Astrocyte (in vitro differentiated cells and primary cell): ENCODE results near the gene HMGXB3. TPM values are rescaled to one million over a fixed set of nuclear protein-coding genes. Genes with fewer than 3 reads are reported as not detected.
"Not testable (repeated sequence)": the region's sequence is repeated elsewhere in the genome, so short reads cannot be mapped to it uniquely, and the experiment has no call there.

Experiments
- DNase-seq: peaks from one replicate; pipeline ENCODE4 v3.0.0-alpha.2; 2010; ENCODE audit warnings: low read depth
- FAIRE-seq: peaks from 2 replicates; lab custom pipeline; 2011; peaks lifted over from hg19 to GRCh38; lab: Jason Lieb, UNC
- H2AFZ ChIP-seq: 2 replicates; pipeline ENCODE4 v1.6.0; 2012; ENCODE audit warnings: low read depth, low read length, inconsistent platforms
- H3K27ac ChIP-seq: 2 replicates; pipeline ENCODE4 v1.5.1; 2011; ENCODE audit warnings: low read depth, low read length, inconsistent platforms
- H3K27me3 ChIP-seq: 2 replicates; pipeline ENCODE4 v1.6.0; 2011; ENCODE audit warnings: low read length, inconsistent platforms; ENCODE audit not compliant: insufficient read depth
- H3K36me3 ChIP-seq: 2 replicates; pipeline ENCODE4 v1.5.1; 2011; ENCODE audit warnings: low read length, inconsistent platforms; ENCODE audit not compliant: insufficient read depth
- H3K4me1 ChIP-seq: 2 replicates; pipeline ENCODE4 v1.5.1; 2011; ENCODE audit warnings: low read length, inconsistent platforms; ENCODE audit not compliant: insufficient read depth
- H3K4me2 ChIP-seq: 2 replicates; pipeline ENCODE4 v1.6.0; 2012; ENCODE audit warnings: low read length, inconsistent platforms
- H3K4me3 ChIP-seq: 2 replicates; pipeline ENCODE4 v1.5.1; 2011; ENCODE audit warnings: low read depth, mild to moderate bottlenecking, low read length, inconsistent platforms; ENCODE audit not compliant: insufficient read depth
- H3K79me2 ChIP-seq: 2 replicates; pipeline ENCODE4 v1.6.0; 2012; ENCODE audit warnings: mild to moderate bottlenecking, low read length, inconsistent platforms; ENCODE audit not compliant: insufficient read depth
- H3K9ac ChIP-seq: 2 replicates; pipeline ENCODE4 v1.6.0; 2012; ENCODE audit warnings: mild to moderate bottlenecking, low read length, inconsistent platforms
- H3K9me3 ChIP-seq: 2 replicates; pipeline ENCODE4 v1.5.1; 2012; ENCODE audit warnings: low read depth, mild to moderate bottlenecking, low read length, inconsistent platforms; ENCODE audit not compliant: insufficient read depth
- H4K20me1 ChIP-seq: 2 replicates; pipeline ENCODE4 v1.6.0; 2012; ENCODE audit warnings: low read length, inconsistent platforms; ENCODE audit not compliant: insufficient read depth
- H3K27ac Mint-ChIP-seq: one replicate; pipeline ENCODE4 v1.8.0; 2021; ENCODE audit warnings: mild to moderate bottlenecking, mixed read lengths; ENCODE audit not compliant: unreplicated experiment
- H3K27me3 Mint-ChIP-seq: one replicate; pipeline ENCODE4 v1.8.0; 2021; ENCODE audit warnings: low read depth, mixed read lengths; ENCODE audit not compliant: unreplicated experiment
- H3K36me3 Mint-ChIP-seq: one replicate; pipeline ENCODE4 v1.8.0; 2021; ENCODE audit warnings: low read depth, mixed read lengths; ENCODE audit not compliant: unreplicated experiment
- H3K4me1 Mint-ChIP-seq: one replicate; pipeline ENCODE4 v1.8.0; 2021; ENCODE audit warnings: low read depth, mixed read lengths; ENCODE audit not compliant: unreplicated experiment
- H3K4me3 Mint-ChIP-seq: one replicate; pipeline ENCODE4 v1.8.0; 2021; ENCODE audit warnings: mild to moderate bottlenecking, moderate library complexity, mixed read lengths; ENCODE audit not compliant: unreplicated experiment
- H3K9me3 Mint-ChIP-seq: one replicate; pipeline ENCODE4 v1.8.0; 2021; ENCODE audit warnings: mild to moderate bottlenecking, mixed read lengths; ENCODE audit not compliant: unreplicated experiment
- CTCF ChIP-seq: IDR thresholded peaks from 2 replicates; pipeline ENCODE4 v1.5.1; 2011; ENCODE audit warnings: low read depth, mild to moderate bottlenecking, inconsistent platforms, low read length, moderate library complexity; ENCODE audit not compliant: insufficient read depth
- EZH2 ChIP-seq: IDR thresholded peaks from 2 replicates; pipeline ENCODE4 v1.6.1; 2012; ENCODE audit warnings: mild to moderate bottlenecking, low read length, inconsistent platforms; ENCODE audit not compliant: insufficient read depth
- total RNA-seq: library from RNA; stranded (reverse); gene quantifications from 2 replicates; pipeline ENCODE4 v1.2.1, GENCODE V29; 2021

HMGXB3 gene
- total RNA-seq, 1 donor from 2014 or later: 58.1 TPM

DNA sequence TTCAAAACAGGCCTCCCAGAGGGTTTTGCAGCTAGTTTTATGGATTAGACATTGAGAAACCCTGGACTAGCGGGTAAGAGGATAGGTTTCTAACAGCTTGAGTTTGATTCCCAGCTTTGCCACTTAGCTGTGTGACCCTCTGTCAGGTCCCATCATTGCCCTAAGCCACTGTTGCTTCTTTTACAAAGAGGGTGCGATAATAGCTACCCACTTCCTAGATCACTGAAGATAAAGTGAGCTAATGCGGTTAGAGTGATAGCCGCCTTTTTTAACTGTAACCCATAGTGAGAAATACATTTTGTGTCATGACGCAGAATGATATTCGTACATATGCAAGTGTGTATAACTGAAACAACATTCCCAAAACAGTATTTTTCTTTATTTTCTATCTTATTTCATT, 45.5 kb downstream of the HMGXB3 start:
- TF ChIP-seq CTCF (no peak), EZH2 (no peak)
- H3K27me3 ChIP-seq: no peaks in the 10 kb centered on the region
- Mint-ChIP-seq H3K36me3 (peaks cover 46% of the 10 kb centered on the region), H3K9me3 (no peaks in the 10 kb centered on the region), H3K27me3 (no peaks in the 10 kb centered on the region), H3K27ac (peak overlapping the region; percentile 15), H3K4me3 (no peak overlapping the region), H3K4me1 (peaks cover 41% of the 10 kb centered on the region)
- H3K36me3 ChIP-seq: peaks cover 74% of the 10 kb centered on the region
- H3K9ac ChIP-seq: no peak overlapping the region
- no peaks in the 10 kb centered on the region for H3K9me3 ChIP-seq
- DNase-seq (no peak), FAIRE-seq (no peak)
- no peak overlapping the region for H3K4me2 ChIP-seq
- H3K79me2 ChIP-seq: peaks cover 13% of the 10 kb centered on the region
- H3K4me1 ChIP-seq: peaks cover 39% of the 10 kb centered on the region
- no peak overlapping the region for H2AFZ ChIP-seq
- no peak overlapping the region for H3K4me3 ChIP-seq
- no peak overlapping the region for H3K27ac ChIP-seq
- H4K20me1 ChIP-seq: no peaks in the 10 kb centered on the region

DNA sequence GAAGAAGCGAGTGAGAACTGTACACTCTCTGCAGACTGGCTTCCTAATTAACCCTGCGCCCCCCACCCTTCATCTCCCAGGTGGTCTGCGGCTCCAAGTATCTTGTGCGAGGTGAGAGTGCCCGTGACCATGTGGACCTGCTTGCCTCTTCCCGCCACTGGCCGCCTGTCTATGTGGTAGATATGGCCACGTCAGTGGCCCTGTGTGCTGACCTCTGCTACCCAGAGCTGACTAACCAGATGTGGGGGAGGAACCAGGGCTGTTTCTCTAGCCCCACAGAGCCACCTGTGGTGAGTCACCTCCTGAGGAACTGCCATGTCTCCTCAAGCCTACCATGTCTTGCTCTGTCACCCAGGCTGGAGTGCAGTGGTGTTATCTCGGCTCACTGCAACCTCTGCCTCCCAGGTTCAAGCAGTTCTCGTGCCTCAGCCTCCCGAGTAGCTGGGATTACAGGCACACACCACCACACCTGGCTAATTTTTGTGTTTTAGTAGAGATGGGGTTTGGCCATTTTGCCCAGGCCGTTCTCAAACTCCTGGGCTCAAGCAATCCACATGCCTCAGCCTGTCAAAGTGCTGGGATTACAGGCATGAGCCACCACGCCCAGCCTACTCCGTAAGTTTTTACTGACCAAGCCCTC, 49.8 kb downstream of the HMGXB3 start:
- Histone ChIP-seq H3K4me2 (peak overlapping the region; percentile 14), H3K36me3 (peaks cover 60% of the 10 kb centered on the region), H3K27ac (peak overlapping the region; percentile 60), H3K4me1 (peaks cover 35% of the 10 kb centered on the region), H3K9ac (peak overlapping the region; percentile 33)
- DNase-seq: peak; percentile 75
- Mint-ChIP-seq H3K4me1 (peaks cover 32% of the 10 kb centered on the region), H3K36me3 (peaks cover 54% of the 10 kb centered on the region)
- H2AFZ ChIP-seq, H3K79me2 ChIP-seq, H4K20me1 ChIP-seq, H3K27ac Mint-ChIP-seq, FAIRE-seq, H3K9me3 Mint-ChIP-seq, H3K4me3 Mint-ChIP-seq, H3K9me3 ChIP-seq, H3K27me3 Mint-ChIP-seq, H3K27me3 ChIP-seq, H3K4me3 ChIP-seq: not testable (repeated sequence)

DNA sequence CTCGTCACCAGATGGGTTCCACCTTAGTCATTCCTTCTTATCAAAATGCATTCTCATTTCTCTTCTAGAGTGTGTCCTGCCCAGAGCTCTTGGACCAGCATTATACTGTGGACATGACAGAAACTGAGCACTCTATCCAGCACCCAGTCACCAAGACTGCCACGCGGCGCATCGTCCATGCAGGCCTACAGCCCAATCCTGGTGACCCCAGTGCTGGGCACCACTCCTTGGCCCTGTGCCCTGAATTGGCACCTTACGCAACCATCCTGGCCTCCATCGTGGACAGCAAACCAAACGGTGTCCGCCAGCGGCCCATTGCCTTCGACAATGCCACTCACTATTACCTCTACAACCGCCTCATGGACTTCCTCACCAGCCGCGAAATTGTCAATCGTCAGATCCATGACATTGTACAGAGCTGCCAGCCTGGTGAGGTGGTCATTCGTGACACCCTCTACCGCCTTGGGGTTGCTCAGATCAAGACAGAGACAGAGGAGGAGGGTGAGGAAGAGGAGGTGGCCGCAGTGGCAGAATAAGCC, 51.2 kb downstream of the HMGXB3 start:
- Mint-ChIP-seq H3K4me1 (peaks cover 28% of the 10 kb centered on the region), H3K36me3 (peaks cover 57% of the 10 kb centered on the region), H3K27me3 (no peaks in the 10 kb centered on the region), H3K27ac (peak overlapping the region; percentile 84), H3K9me3 (no peaks in the 10 kb centered on the region), H3K4me3 (no peak overlapping the region)
- H3K4me3 ChIP-seq: no peak overlapping the region
- no peak overlapping the region for H3K4me2 ChIP-seq
- TF ChIP-seq CTCF (no peak), EZH2 (no peak)
- H4K20me1 ChIP-seq: no peaks in the 10 kb centered on the region
- H3K9me3 ChIP-seq: no peaks in the 10 kb centered on the region
- H3K4me1 ChIP-seq: peaks cover 32% of the 10 kb centered on the region
- no peak overlapping the region for H3K9ac ChIP-seq
- H3K27me3 ChIP-seq: no peaks in the 10 kb centered on the region
- DNase-seq: no peak
- H3K27ac ChIP-seq: no peak overlapping the region
- peaks cover 7% of the 10 kb centered on the region for H3K79me2 ChIP-seq
- H2AFZ ChIP-seq: no peak overlapping the region
- FAIRE-seq: no peak
- H3K36me3 ChIP-seq: peaks cover 51% of the 10 kb centered on the region
